Fibroblast of lung (primary cell): ENCODE data around the gene PNPLA7.

Experiments
- EZH2 ChIP-seq: IDR thresholded peaks from 2 replicates; pipeline ENCODE4 v1.5.1; 2012; ENCODE audit warnings: low read length, control low read depth, mild to moderate bottlenecking; ENCODE audit errors: missing control alignments
- TF ChIP-seq, protein P1 (sequence below), 2 donors: IDR thresholded peaks in 1 of 2; conservative IDR thresholded peaks in 1 of 2; 1 replicate in 1 of 2; 2 replicates in 1 of 2; pipeline ENCODE4 v1.5.1; 2011 to 2012; ENCODE audit warnings: low read length in 2 of 2, control low read depth in 1 of 2, inconsistent platforms in 1 of 2, low read depth in 1 of 2, mild to moderate bottlenecking in 1 of 2

DNA sequence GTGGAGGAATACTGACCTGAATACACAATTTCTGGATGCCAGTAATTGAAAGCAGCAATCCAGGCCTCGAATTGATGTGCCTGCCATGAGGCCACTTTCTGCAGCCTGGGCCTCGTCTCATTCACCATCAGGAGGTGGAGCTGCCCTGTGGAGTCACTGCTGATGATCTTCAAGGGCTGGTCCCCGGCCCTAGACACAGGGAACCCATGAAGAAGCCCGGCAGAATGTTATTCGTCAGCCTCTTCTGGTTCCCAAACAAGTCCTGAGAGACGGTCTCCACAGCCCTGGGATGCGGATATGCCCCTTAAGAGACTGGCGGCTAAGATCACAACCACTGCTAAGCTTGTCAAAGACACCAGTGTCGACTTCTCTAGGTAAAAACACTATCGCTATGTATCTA lies 24.0 kb upstream of the PNPLA7 start:
- TF ChIP-seq EZH2 = no peak
- TF ChIP-seq, protein P1, sequence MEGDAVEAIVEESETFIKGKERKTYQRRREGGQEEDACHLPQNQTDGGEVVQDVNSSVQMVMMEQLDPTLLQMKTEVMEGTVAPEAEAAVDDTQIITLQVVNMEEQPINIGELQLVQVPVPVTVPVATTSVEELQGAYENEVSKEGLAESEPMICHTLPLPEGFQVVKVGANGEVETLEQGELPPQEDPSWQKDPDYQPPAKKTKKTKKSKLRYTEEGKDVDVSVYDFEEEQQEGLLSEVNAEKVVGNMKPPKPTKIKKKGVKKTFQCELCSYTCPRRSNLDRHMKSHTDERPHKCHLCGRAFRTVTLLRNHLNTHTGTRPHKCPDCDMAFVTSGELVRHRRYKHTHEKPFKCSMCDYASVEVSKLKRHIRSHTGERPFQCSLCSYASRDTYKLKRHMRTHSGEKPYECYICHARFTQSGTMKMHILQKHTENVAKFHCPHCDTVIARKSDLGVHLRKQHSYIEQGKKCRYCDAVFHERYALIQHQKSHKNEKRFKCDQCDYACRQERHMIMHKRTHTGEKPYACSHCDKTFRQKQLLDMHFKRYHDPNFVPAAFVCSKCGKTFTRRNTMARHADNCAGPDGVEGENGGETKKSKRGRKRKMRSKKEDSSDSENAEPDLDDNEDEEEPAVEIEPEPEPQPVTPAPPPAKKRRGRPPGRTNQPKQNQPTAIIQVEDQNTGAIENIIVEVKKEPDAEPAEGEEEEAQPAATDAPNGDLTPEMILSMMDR (conservative IDR thresholded peaks at IDR 0.05 in 1 of 2, IDR thresholded peaks at IDR 0.05 in 1 of 2; ENCODE audit: low read depth in 1 of 2, low read length in 2 of 2) = no peak
